ENCODE data around the gene ATP11A.

DNA sequence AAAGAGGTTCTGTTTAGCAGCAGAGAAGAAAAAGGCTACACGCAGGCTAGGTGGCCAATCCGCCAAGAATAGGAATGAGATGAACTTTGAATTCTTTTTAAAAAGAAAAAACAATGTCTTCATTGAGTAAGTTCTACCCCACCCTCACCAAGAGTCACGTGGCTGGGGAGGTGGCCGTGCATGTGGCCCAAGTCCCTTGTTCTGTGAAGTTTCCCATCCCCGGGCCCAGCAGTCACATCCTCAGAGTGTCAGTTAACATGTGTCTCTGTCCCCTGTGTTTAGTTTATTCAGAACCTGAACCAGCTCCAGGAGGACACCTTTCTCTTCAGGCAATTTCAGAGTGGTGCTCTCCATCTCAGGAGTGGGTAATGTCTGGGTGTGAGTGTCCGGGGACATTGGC lies 222.0 kb downstream of the ATP11A start:
- no peak for TF ChIP-seq POLR2AphosphoS5 (IDR thresholded peaks at IDR 0.05; ENCODE audit: low read depth, low read length)
- no peak for TF ChIP-seq SIN3A (IDR thresholded peaks at IDR 0.05; ENCODE audit: low read depth)

Data from HCT116 (cell line).